HG03354 (cell line): ENCODE results near the gene NENF.
"Not testable (repeated sequence)": the region's sequence is repeated elsewhere in the genome, so short reads cannot be mapped to it uniquely, and the experiment has no call there.

ENCODE experiments used
- ATAC-seq: cut with Tn5 transposase; IDR thresholded peaks from one replicate; pipeline ENCODE4 v1.9.1; 2021; ENCODE audit warnings: mild to moderate bottlenecking; ENCODE audit not compliant: unreplicated experiment, poor library complexity, severe bottlenecking

NENF gene

DNA sequence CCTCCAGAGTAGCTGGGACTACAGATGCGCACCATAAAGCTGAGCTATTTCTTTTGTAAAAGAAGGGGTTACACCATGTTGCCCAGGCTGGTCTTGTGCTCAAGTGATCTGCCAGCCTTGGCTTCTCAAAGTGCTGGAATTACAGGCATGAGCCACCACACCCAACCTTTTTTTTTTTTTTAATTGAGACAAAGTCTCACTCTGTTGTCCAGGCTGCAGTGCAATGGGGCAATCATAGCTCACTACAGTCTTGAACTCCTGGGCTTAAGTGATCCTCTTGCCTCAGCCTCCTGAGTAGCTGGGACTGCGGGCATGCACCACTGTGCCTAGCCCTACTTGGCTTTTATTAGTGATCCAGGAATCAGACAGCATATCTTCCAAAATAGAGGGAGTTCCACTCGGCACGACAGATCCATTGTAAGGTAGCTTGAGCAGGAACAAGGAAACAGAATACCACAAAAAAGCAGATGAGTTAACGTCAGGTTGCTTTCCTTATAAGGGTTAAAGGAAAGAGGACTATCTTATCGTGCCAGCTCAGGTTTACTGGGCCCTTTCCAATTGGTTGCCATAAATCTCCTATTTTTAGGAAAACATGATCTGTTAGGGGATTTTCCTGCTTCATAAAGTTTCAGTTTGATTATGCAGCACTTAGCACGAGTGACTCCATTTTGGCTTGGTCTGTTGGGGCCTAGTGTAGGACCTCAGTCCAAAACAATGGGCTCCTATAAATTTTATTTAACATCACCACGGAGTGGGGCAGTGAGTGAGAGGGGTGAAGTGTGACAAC lies 45.2 kb downstream of the NENF start:
- ATAC-seq, result no peak

DNA sequence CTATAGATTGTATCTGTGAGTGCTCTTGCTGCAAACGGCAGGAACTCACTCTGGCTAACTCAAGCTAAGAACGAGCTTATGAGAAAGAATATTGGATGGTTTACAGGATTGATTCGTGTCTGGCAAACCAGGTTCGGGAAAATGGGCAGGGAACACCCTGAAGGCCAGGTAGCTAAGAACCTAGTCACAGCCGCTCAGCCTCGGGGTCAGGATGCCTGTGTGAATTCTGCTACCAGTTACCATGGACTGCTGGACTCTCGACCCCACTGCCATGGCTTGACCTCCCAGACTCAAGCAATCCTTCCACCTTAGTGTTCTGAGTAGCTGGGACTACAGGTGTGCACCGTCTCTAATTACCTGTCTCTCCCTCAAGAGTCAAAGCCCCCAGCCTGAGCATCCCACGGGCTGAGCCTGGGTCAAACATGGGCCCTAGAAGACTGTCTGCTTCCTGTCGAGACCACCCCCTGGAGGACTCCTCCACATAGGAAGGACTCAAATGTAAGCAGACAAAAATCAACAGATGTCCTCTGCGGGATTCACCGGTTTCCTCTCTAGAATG lies 45.8 kb downstream of the NENF start:
- ATAC-seq, result no peak

DNA sequence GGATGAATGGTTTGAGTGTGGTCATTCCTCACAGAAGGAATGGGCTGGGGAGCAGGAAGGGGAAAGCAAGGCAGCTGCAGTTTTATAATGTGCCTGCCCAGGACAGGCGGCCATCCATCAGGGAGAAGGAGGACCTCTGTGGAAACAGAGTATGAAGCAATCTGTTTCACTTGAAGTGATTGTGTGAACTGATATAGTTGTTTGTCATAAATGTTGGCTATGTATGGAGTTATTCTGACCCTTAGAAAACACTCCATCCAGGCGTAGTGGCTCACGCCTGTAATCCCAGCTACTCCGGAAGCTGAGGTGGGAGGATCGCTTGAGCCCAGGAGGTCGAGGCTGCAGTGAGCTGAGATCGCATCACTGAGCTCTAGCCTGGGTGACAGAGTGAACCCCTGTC lies 46.5 kb downstream of the NENF start:
- ATAC-seq, result no peak

DNA sequence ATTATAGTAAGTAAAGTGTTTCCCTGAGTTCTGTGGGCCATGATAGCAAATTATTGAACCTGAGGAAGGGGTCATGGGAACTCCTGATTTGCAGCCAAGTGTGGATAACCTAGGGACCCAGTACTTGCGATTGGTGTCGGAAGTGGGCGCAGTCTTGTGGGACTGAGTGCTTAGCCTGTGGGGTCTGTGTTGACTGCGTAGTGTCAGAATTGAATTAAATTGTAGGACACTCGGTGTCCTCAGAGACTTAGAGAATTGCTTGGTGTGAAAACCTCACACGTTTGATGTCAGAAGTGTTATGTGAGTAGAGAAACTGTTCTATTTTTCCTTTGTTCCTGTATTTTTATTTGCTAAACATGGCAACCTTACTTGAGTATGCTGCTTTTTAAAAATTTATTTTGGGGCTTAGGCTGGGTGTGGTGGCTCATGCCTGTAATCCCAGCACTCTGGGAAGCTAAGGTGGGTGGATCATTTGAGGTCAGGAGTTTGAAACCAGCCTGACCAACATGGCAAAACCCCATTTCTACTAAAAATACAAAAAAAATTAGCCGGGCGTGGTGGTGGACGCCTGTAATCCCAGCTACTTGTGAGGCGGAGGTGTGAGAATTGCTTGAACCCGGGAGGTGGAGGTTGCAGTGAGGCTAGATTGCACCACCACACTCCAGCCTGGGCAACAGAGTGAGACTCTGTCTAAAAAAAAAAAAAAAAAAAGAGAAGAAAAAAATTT lies 48.2 kb downstream of the NENF start:
- ATAC-seq, result not testable (repeated sequence)

DNA sequence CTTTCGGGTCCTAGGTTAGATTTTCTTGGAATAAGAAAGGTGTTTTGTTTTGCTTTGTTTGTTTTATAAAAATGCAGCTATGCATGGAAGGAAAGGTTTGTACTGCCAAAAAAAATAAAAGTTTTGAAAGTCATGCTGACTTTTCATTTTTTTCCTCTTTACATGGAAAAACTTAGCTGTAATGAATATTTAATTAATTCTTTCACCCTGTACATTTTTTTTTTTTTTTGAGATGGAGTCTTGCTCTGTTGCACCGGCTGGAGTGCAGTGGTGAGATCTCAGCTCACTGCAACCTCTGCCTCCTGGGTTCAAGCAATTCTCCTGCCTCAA lies 48.7 kb downstream of the NENF start:
- no peak for ATAC-seq

DNA sequence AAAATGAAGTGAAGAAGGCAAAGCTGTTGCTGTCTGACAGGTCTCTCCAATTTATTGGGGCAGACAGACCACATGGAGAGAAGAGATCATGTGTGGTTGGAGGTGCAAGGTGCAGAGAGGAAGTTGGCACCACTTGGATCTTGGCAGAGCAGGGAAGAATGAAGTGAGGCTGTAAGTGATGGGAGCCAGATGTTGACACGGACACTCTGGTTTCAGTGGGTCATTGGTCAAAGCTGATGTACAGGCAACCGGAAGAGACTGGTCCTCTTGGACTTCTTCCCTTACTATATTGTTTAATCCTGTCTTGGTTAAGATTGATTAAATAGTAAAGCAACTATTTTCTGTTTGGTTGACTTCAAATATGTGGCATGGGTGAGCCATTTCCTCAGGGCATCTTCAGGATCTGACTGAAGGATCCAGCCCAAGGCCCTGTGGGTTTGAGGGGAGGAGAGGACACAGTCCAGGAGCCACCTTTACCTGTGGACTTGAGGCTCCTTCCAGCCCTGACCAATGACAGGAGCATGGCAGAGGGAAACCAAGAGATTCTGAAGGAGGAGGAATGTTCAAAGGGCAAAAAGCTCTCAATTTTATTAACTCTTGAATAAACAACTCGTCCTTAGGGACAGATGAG lies 49.4 kb downstream of the NENF start:
- no peak for ATAC-seq

DNA sequence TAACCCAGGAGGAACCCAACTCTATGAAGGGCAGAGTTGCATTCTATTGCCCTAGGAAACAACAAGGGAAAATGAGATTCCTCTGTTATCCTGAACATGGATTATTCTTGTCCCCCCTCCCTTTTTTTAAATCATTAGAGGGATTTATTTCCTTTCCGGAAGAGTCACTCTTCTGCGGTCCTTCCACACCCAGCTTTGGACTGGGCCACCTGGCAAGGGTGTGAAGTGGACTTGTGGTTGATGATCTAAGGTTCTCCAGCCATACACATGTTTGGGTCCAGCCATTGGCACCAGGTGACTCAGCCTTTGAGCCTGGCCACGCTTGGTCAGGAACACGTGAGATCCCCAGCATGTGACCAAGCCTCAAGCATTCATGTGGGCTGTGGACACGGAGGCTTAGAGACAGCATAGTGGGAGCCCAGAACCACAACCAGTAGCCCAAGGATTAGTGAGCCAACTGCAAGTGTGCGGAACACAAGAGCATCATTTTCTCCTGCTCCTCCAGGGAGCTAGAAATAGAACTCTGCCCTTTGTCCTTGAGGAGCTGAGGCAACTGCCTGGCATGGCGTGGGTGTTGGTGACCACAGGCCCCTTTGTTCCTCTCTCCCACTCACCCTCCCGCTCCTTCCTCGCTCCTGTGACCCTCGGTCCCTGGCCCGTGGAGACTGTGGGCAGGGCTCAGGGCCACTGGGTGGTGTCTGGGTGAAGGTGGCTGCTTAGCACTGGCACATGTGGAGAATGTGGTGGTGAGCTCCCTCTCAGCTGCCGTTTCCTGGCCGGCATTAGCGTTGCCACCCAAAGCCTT lies 50.1 kb downstream of the NENF start:
- no peak for ATAC-seq

DNA sequence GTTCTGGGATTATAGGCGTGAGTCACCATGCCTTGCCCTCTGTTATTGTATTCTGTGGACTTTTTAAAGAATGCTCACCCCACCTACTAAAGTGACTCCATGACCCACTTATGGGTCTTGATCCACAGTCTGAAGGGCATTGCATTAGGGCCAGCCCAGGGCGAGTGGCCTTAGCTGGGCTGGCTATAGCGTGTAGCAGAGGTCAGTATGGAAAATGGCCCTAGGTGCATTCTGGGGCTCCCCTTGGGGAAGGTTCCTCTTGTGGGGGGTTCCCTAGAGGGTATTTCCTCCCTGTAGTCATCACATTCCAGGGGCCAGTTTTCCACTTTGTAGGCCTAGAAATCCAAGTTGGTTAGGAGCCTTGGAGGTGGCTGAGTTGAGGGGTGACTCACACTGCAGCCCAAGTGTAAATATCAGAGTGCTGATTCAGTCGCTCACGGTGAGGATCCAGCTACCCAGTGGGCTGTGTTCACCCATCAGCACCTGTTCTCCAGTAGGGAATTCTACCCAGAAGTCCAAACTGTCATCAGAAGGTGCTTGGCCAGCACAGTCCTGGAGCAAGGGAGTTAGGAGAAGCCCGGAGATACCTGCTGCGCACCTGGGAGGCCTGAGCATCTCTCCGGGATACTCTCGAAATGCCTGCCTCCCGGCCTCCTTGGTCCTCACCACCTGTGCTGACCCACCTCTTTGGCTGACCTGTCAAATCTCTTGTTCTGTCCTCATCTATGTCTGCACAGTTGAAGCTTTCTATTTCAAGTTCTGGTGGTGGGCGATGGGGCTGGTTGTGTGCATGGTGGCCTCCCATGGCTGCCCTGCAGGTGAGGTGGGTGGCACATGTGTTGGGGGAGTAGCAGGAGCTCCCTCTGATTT lies 52.2 kb downstream of the NENF start:
- ATAC-seq, result no peak

DNA sequence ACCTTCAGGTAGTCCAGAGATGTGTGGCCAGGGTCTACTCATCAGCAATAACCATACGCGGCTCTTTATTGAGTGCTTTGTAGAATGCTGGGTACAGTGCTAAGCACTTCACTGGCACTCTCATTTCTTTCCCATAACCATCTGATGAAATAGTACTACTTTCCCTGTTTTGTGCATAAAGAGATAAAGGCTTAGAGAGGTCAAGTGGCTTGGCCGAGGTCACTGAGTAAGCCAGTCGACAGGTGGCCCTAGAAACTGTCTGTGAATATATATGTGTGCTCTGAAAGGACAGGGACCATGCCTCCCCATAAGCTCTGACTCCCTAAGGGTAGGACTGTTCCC lies 52.8 kb downstream of the NENF start:
- no peak for ATAC-seq

DNA sequence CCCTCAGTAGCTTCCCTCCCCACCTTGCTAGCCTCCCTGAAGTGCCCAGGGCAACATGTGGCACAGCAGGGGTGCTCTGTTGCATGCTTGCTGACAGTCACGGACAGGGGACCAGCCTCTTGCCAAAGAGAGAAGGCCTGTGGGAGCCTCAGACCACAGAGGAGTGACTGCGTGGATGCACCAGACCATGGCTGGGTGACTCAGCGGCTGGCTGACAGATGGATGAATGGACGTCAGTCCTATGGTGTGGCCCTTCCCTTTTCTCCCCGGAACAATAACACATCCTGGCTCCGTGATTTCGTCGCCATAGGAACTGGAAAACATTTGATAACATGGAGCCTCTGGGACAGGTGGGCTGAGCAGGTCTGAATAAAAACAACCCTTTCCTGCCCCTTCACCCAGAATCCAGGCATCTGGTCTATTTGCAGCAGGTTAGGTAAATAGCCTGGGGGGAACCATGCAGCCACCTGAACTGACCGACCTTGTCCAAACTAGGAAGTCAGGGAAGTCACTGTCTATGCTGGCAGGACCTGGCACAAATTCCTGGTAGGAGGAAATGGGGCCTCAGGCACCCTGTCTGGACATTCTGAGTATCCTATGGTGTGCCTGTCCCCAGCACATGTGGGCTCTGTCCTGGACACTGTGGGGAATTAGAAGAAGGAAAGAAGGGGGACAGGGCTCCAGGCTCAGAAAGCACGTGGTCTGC lies 53.3 kb downstream of the NENF start:
- ATAC-seq, result peak; percentile 47

DNA sequence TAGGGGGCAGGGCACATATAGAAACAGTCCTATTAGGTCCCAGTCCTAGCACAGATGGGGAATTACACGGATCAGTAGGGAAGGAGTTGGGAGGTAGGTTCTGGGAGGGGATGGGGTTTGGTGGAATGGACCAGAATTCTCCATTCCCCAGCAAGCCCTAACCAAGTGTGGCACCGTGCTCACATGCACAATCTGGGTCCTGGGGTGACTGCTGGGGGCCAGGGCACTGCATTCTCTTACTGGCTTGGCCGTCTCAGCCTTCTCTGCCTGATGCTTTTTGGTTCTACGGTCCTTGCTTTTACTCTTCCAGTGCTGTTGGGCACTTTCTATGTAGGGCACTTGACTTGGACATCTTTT lies 53.9 kb downstream of the NENF start:
- ATAC-seq, result no peak

DNA sequence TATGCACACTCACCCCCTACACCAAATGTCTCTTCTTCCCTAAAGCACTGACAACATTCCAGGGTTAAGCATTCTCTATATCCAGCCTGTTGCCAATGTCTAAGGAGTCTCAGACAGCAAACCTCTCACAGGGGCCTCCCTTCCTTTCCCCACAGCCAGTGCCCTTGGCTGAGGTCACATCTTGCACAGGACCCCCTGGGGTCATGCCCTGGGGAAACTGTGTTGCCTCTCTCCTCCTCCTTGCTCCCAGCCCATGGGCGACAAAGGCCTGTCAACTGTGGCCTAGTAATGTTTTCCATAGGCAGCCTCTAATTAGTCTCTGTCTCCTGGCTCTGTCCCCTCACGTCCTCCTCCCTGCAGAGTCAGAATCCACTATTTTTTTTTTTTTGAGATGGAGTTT lies 54.6 kb downstream of the NENF start:
- no peak for ATAC-seq

DNA sequence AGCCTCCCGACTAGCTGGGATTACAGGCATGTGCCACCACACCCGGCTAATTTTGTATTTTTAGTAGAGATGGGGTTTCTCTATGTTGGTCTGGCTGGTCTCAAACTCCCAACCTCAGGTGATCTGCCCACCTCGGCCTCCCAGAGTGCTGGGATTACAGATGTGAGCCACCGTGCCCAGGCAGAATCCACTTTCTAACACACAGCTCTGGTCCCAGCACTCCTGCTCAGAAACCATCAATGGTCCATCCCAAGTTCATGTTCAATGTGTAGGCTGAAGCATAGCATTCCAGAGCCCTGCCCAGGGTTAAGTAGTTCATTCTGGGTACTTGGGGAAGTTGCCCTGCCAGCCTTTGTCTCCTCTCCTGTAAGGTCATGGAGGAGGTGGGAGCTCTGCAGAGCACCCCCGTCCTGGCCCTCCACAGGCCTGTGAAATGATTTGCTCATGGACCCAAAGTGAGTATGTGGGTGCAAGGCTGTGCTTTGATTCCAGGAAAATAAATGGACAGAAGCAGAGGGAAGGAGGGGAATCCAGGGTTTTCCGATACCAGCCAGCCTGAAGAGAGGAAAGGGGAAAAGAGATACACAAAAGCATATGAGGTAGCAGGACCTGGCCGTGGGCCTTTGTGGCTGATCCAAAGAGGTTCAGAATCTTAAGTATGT lies 55.2 kb downstream of the NENF start:
- ATAC-seq, result no peak

DNA sequence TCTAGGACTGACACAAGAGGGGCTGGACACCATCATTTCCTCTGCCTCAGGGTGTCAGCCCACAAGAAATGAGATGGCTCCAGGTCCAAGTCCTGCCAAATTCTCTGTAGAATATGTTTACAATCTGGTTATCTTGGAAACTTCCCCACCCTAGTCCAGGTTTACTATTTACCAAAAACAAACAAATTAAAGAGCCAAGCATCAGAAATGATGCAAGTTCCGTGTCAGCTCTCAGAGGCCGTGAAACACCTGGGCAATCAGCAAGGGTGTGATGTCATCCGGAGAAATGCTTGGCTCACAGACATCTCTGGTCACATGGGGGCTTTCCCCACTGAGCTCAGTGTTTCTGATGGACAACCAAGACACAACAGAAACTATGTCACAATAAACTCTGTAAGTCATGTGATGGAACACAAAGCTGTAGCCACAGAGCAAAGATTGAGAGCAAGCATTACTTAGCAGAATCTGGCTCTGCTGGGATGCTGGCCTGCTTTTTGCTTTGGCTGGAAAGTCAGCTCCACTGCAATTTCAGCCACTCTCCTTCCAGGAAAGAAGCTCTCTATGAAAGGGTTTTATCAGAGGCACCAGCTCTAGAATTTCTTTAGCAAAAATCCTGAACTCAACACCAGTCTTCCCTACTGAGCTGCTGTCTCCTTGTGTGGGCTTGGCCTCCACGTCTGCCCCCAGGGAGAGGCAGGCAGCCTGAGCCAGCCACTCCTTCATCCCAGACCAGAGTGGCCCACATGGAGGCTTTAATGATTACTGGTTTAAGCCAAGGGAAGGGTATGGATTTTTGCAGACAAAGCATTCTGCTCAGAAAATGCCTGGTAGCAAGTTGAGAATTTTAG lies 55.9 kb downstream of the NENF start:
- peak; percentile 79 for ATAC-seq

DNA sequence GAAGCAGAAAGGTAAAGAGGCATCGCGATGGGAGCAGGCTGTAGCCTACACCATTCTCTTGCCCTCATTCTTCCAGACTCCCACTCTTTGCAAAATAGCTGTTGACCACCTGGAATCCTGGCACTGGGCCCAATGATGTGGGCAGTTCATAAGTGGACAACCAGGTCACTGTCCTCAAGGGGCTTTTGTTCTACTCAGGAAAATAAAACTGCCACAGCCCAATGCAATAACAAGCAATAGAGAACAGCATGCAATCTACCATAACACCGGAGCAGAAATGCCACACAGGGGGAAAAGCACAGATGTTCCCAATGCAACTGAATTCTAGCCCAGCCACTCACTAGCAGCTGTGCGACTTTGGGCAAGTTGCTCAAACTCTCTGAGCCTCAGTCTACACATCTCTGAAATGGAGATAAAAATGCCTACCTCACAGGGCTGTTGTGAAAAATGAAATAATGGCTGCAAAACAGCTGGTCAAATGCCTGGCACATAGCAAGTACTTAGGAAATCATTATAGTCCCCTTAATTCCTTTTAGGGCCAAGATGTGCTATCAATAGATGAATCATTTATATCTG lies 56.7 kb downstream of the NENF start:
- no peak for ATAC-seq

DNA sequence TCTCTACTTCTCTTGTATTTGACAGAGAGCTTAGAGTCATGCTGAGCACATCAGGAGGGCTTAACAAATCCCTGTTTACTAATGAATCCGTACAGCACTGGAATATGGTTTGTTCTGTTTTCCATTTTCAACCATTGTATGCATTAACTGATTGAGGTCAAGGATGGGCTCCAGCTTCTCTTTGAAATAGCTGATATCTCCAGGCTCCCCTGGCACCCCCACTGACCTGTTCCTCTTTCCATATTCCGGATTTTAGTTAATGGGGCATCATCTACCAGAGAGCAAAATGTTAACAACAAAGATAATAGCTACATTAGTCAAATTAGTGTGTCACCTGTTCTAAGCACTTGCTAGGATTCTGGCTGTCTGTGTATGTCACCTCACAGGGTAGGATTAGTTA lies 57.6 kb downstream of the NENF start:
- ATAC-seq, result no peak

DNA sequence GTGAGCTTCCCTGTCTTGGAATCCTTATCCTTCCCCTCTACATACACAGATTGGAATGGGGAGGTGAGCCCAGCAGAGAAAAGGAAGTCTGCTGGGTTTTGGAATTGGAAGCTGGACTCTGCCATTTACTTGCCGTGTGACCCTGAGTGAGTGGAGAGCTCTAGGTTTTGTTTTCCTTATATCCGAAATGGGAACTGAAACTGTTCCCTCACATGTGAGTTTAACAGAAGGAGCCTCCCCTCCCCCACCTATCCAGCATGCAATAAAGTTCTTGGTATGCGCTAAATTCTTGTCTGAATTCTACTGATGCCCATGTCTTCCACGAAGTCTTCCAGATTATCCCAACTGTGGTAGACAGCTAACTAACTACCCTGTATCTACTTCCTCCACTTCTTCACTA lies 58.7 kb downstream of the NENF start:
- no peak for ATAC-seq
